SK-N-SH (cell line): ENCODE data around the gene FRMD8. TPM values are rescaled to one million over a fixed set of nuclear protein-coding genes. Genes with fewer than 3 reads are reported as not detected.

Experiments used
- CTCF ChIA-PET: fragments of 300-600, 350-600 bp; formaldehyde crosslinking; extraction: SDS; loops from one replicate; lab custom pipeline; 2021; lab: Yijun Ruan, JAX
- POLR2A ChIA-PET: fragments of 350-600 bp; sonication (Branson Sonifier 250); formaldehyde crosslinking; extraction: SDS; loops from one replicate; lab custom pipeline; 2020; ENCODE audit warnings: antibody characterized with exemption, inconsistent platforms; lab: Yijun Ruan, JAX
- DNase-seq: peaks from one replicate; pipeline ENCODE4 v3.0.0; 2012
- H2AFZ ChIP-seq: fragments of 200-600 bp; sonication (generic); 2 replicates; pipeline ENCODE4 v1.8.1; 2016; ENCODE audit warnings: antibody characterized with exemption, mild to moderate bottlenecking, low read depth
- H3F3A ChIP-seq: fragments of 200-600 bp; sonication (generic); replicated peaks from 2 replicates; pipeline ENCODE3; 2016; ENCODE audit warnings: antibody characterized with exemption, mild to moderate bottlenecking; ENCODE audit not compliant: insufficient read depth
- H3K27ac ChIP-seq, 2 experiments: fragments of 200-500 bp in 1 of 2; fragments of 200-600 bp in 1 of 2; sonication (Bioruptor generic) in 1 of 2; sonication (generic), shearing (Covaris generic) in 1 of 2; 2 replicates each; pipeline versions ENCODE4 v1.5.1 to v1.6.1; 2014 to 2016; ENCODE audit warnings: low read depth in 2 of 2, inconsistent platforms in 1 of 2, low read length in 1 of 2, mild to moderate bottlenecking in 1 of 2, mixed read lengths in 1 of 2
- H3K27me3 ChIP-seq: fragments of 200-600 bp; sonication (generic), shearing (Covaris generic); 2 replicates; pipeline ENCODE4 v1.6.1; 2016; ENCODE audit warnings: mixed run types; ENCODE audit not compliant: insufficient read depth
- H3K36me3 ChIP-seq, 2 experiments: fragments of 200-500 bp in 1 of 2; fragments of 200-600 bp in 1 of 2; sonication (Bioruptor generic) in 1 of 2; sonication (generic) in 1 of 2; replicated peaks in 1 of 2; 2 replicates each; pipeline versions ENCODE3 to v1.5.1; 2014 to 2016; ENCODE audit warnings: low read length in 1 of 2, mild to moderate bottlenecking in 1 of 2; ENCODE audit not compliant: insufficient read depth in 2 of 2, control insufficient read depth in 1 of 2
- H3K4me1 ChIP-seq, 2 experiments: fragments of 200-500 bp in 1 of 2; fragments of 200-600 bp in 1 of 2; sonication (Bioruptor generic) in 1 of 2; sonication (generic), shearing (Covaris generic) in 1 of 2; 2 replicates each; pipeline versions ENCODE4 v1.5.1 to v1.6.1; 2014 to 2016; ENCODE audit warnings: low read depth in 1 of 2, low read length in 1 of 2, mixed run types in 1 of 2; ENCODE audit not compliant: insufficient read depth in 2 of 2, control insufficient read depth in 1 of 2
- H3K4me2 ChIP-seq: fragments of 200-600 bp; sonication (generic), shearing (Covaris generic); 2 replicates; pipeline ENCODE4 v1.6.1; 2017; ENCODE audit warnings: mixed run types
- H3K4me3 ChIP-seq, 2 experiments: fragments of 200-500 bp in 1 of 2; fragments of 200-600 bp in 1 of 2; sonication (Bioruptor generic) in 1 of 2; sonication (generic), shearing (Covaris generic) in 1 of 2; 2 replicates each; pipeline versions ENCODE4 v1.5.1 to v1.8.1; 2014 to 2016; ENCODE audit warnings: low read depth in 2 of 2, inconsistent platforms in 1 of 2, low read length in 1 of 2, mild to moderate bottlenecking in 1 of 2, mixed read lengths in 1 of 2, moderate library complexity in 1 of 2
- H3K79me2 ChIP-seq: fragments of 200-600 bp; sonication (generic); 2 replicates; pipeline ENCODE4 v1.8.1; 2017; ENCODE audit warnings: mild to moderate bottlenecking; ENCODE audit not compliant: insufficient read depth
- H3K9ac ChIP-seq: fragments of 200-600 bp; sonication (generic); 2 replicates; pipeline ENCODE4 v1.6.1; 2017; ENCODE audit warnings: mixed run types
- H3K9me2 ChIP-seq: fragments of 200-600 bp; sonication (generic); 2 replicates; pipeline ENCODE4 v1.6.1; 2017; ENCODE audit warnings: mixed run types
- H3K9me3 ChIP-seq: fragments of 200-600 bp; sonication (generic); 2 replicates; pipeline ENCODE4 v1.6.1; 2017; ENCODE audit warnings: mixed run types, mild to moderate bottlenecking, moderate library complexity
- H4K20me1 ChIP-seq: fragments of 200-600 bp; sonication (generic); 2 replicates; pipeline ENCODE4 v1.6.1; 2017; ENCODE audit warnings: mild to moderate bottlenecking, mixed run types; ENCODE audit not compliant: insufficient read depth
- ELF1 ChIP-seq: IDR thresholded peaks from 2 replicates; pipeline ENCODE4 v1.4.0; 2012
- FOSL2 ChIP-seq: IDR thresholded peaks from 2 replicates; pipeline ENCODE4 v1.4.0; 2012; ENCODE audit warnings: low read depth, mild to moderate bottlenecking, moderate library complexity, borderline replicate concordance
- FOXM1 ChIP-seq: IDR thresholded peaks from 2 replicates; pipeline ENCODE4 v1.4.0; 2012; ENCODE audit warnings: low read depth, mild to moderate bottlenecking
- JUND ChIP-seq: IDR thresholded peaks from 2 replicates; pipeline ENCODE4 v1.4.0; 2012
- MXI1 ChIP-seq: IDR thresholded peaks from 2 replicates; pipeline ENCODE4 v1.6.1; 2012; ENCODE audit warnings: mild to moderate bottlenecking, low read depth, low read length, improper control_type of control experiment
- POLR2AphosphoS5 ChIP-seq: IDR thresholded peaks from 2 replicates; pipeline ENCODE4 v1.6.1; 2012; ENCODE audit warnings: low read depth, low read length
- RAD21 ChIP-seq: IDR thresholded peaks from 2 replicates; pipeline ENCODE4 v1.6.1; 2012; ENCODE audit warnings: mild to moderate bottlenecking, low read length
- RCOR1 ChIP-seq: fragments of 150-350 bp; IDR thresholded peaks from 2 replicates; pipeline ENCODE4 v1.6.1; 2017; ENCODE audit warnings: antibody characterized with exemption, low read length
- TCF12 ChIP-seq: IDR thresholded peaks from 2 replicates; pipeline ENCODE4 v1.4.0; 2012
- TEAD4 ChIP-seq: IDR thresholded peaks from 2 replicates; pipeline ENCODE4 v1.4.0; 2012; ENCODE audit warnings: mild to moderate bottlenecking, borderline replicate concordance; ENCODE audit not compliant: insufficient read depth
- YY1 ChIP-seq: IDR thresholded peaks from 2 replicates; pipeline ENCODE4 v1.4.0; 2012; ENCODE audit warnings: low read depth, mild to moderate bottlenecking
- WGBS: methylation state at CpG from one replicate; pipeline ENCODE4 v1.1.6; 2017; ENCODE audit warnings: low lambda C conversion rate; 5-methylcytosine and 5-hydroxymethylcytosine counted together
- polyA plus RNA-seq, 3 experiments: library from polyadenylated mRNA; depleted of rRNA; stranded (reverse); fragments of >200 nt; gene quantifications; 2 replicates each; pipeline ENCODE4 v1.2.3, GENCODE V29; 2012
- TF ChIP-seq, protein P1 (sequence below): fragments of 150-350 bp; IDR thresholded peaks from 2 replicates; pipeline ENCODE4 v1.6.1; 2017; ENCODE audit warnings: antibody characterized with exemption, low read length, low read depth, borderline replicate concordance
- TF ChIP-seq, protein P2 (sequence below): fragments of 200-600 bp; sonication (generic); IDR thresholded peaks from 2 replicates; pipeline ENCODE4 v1.6.1; 2017; ENCODE audit warnings: antibody characterized with exemption, mild to moderate bottlenecking, moderate library complexity
- TF ChIP-seq, protein P3 (sequence below): fragments of 150-350 bp; IDR thresholded peaks from 2 replicates; pipeline ENCODE4 v1.6.1; 2016; ENCODE audit warnings: mild to moderate bottlenecking, low read depth, low read length
- TF ChIP-seq, protein P4 (sequence below): IDR thresholded peaks from 2 replicates; pipeline ENCODE4; 2012
- TF ChIP-seq, protein P5 (sequence below): IDR thresholded peaks from 2 replicates; pipeline ENCODE4 v1.4.0; 2012; ENCODE audit warnings: low read depth
- TF ChIP-seq, protein P6 (sequence below): IDR thresholded peaks from 2 replicates; pipeline ENCODE4 v1.6.1; 2012; ENCODE audit warnings: mild to moderate bottlenecking, low read depth, low read length, moderate library complexity

Gene FRMD8
- polyA plus RNA-seq, 1 of the 3 experiments (the other 2 are of a cell fraction) = 19.0 TPM

DNA sequence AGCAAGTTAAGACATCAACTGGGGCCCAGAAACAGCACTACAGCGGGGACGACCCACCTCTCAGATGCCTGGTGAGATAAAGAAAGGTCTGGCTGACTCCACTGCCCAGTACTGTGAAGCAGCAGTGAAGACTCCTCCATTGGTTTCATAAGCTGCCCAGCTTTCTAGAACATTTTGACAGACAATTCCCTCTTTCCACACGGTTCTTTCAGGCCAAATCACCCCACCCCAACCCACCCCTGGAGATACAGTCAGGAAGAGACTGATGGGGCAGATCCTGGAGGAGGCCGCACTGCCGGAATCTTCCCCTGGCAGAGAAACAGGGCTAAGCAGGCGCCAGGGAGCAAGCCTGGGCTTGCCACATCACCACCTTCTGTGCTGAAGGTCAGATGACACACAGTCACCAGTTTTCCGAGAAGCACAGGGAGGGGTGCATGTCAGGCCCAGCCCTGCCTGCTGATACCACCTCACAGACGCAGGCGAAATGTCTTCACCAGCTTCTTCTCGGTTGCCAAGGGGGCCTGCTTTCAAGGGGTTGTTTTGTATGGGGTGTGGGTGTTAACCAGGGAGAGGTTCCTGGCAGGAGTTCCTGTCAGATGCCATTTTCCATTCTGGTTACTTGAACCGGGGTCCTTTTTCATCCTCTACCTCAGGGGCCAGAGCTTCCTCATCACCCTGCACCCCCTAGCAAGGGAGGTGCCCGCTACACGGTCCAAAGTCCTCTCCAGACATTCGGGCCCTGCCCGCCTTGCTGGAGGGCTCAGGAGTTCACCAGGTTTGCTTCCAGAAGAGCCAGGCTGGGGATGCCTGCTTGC is 34.7 kb downstream of the FRMD8 start (continued):
- TF ChIP-seq POLR2AphosphoS5 (peak; percentile 86), YY1 (0 out of 2 replicates have a peak, but pooled peaks have one; percentile 51)
- TF ChIP-seq, protein P1, sequence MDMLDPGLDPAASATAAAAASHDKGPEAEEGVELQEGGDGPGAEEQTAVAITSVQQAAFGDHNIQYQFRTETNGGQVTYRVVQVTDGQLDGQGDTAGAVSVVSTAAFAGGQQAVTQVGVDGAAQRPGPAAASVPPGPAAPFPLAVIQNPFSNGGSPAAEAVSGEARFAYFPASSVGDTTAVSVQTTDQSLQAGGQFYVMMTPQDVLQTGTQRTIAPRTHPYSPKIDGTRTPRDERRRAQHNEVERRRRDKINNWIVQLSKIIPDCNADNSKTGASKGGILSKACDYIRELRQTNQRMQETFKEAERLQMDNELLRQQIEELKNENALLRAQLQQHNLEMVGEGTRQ = peak; percentile 59; the same call in 1 of the 2 replicates

DNA sequence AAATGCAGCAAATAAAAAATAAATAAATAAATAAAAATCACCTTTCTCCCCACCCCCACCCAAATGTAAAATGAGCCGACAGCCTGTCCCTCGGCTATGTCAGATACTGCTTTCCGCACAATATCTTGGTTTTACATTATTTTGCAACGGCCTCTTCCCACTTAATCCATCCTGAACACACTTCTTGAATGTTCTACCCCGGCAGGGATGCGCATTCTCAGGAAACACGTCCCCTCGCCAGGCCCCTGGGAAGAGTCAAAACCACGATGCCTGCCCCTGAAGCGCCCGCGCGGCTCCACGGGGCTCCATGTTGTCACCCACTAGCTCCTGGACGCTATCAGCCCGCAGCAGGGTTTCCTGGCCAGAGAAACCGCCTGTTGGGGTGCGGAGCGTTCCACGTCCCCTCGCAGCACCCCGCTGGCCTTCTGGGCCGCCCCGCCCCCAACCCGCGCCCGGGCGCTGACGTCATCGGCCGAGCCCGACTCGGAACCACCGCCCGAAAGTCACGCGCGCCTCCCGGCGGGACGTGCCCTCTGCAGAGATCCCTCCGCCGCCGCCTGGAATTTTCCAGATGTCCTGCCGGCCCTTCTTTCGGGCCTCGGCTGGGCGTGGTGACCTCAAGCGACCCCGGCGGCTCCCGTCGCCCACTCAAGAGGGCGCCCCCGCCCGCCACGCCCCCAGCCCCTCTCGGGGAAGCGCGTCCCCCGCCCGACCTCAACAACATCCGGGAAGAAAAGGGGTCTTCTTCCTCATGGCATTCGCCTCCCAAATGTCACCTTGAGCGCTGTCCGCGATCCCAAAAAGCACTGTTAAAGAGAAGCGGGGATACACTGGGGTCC is 35.6 kb downstream of the FRMD8 start:
- H4K20me1 ChIP-seq = peaks cover 44% of the 10 kb centered on the region
- peak overlapping the region; percentile 100 for H3K27ac ChIP-seq
- ChIA-PET POLR2A (interaction anchor here (0.6 to 17.2 kb wide), 24 partner anchors 7 to 185 kb away, joined by 3 to 1027 read pairs (median 5); partner anchors contain the start of genes FRMD8, MALAT1, SCYL1 and SLC25A45), CTCF (interaction anchor here (0.8 to 13.0 kb wide), 10 partner anchors 15 to 93 kb away, joined by 3 to 223 read pairs (median 4); partner anchors contain the start of gene MALAT1)
- no peaks in the 10 kb centered on the region for H3K27me3 ChIP-seq
- H3K4me3 ChIP-seq = peak overlapping the region; percentile 77 to 83
- DNase-seq = peak; percentile 89
- WGBS = 2% methylated on average over 22 of the region's 68 CpGs
- peak overlapping the region; percentile 94 for H3K4me2 ChIP-seq
- H3K9me3 ChIP-seq = no peaks in the 10 kb centered on the region
- H3F3A ChIP-seq = peaks cover 78% of the 10 kb centered on the region
- H3K9me2 ChIP-seq = no peaks in the 10 kb centered on the region
- peaks cover 39 to 52% of the 10 kb centered on the region in 2 experiments for H3K4me1 ChIP-seq
- peak overlapping the region; percentile 98 for H3K9ac ChIP-seq
- H3K79me2 ChIP-seq = peaks cover 96% of the 10 kb centered on the region
- peaks cover 30 to 40% of the 10 kb centered on the region in 2 experiments for H3K36me3 ChIP-seq
- no peak overlapping the region for H2AFZ ChIP-seq
- TF ChIP-seq RAD21 = no peak
- peak; percentile 40; the same call in 1 of the 2 replicates for TF ChIP-seq FOSL2
- 0 out of 2 replicates have a peak, but pooled peaks have one; percentile 33 for TF ChIP-seq ELF1
- peak; percentile 52; the same call in 1 of the 2 replicates for TF ChIP-seq JUND
- TF ChIP-seq RCOR1 = no peak; the same call in 1 of the 2 replicates
- 0 out of 2 replicates have a peak, but pooled peaks have one; percentile 43 for TF ChIP-seq MXI1
- TF ChIP-seq TCF12 = peak; percentile 73
- 0 out of 2 replicates have a peak, but pooled peaks have one; percentile 61 for TF ChIP-seq FOXM1
- TF ChIP-seq, protein P2, sequence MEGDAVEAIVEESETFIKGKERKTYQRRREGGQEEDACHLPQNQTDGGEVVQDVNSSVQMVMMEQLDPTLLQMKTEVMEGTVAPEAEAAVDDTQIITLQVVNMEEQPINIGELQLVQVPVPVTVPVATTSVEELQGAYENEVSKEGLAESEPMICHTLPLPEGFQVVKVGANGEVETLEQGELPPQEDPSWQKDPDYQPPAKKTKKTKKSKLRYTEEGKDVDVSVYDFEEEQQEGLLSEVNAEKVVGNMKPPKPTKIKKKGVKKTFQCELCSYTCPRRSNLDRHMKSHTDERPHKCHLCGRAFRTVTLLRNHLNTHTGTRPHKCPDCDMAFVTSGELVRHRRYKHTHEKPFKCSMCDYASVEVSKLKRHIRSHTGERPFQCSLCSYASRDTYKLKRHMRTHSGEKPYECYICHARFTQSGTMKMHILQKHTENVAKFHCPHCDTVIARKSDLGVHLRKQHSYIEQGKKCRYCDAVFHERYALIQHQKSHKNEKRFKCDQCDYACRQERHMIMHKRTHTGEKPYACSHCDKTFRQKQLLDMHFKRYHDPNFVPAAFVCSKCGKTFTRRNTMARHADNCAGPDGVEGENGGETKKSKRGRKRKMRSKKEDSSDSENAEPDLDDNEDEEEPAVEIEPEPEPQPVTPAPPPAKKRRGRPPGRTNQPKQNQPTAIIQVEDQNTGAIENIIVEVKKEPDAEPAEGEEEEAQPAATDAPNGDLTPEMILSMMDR = no peak
- TF ChIP-seq, protein P3, sequence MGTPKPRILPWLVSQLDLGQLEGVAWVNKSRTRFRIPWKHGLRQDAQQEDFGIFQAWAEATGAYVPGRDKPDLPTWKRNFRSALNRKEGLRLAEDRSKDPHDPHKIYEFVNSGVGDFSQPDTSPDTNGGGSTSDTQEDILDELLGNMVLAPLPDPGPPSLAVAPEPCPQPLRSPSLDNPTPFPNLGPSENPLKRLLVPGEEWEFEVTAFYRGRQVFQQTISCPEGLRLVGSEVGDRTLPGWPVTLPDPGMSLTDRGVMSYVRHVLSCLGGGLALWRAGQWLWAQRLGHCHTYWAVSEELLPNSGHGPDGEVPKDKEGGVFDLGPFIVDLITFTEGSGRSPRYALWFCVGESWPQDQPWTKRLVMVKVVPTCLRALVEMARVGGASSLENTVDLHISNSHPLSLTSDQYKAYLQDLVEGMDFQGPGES = no peak
- TF ChIP-seq, protein P4, sequence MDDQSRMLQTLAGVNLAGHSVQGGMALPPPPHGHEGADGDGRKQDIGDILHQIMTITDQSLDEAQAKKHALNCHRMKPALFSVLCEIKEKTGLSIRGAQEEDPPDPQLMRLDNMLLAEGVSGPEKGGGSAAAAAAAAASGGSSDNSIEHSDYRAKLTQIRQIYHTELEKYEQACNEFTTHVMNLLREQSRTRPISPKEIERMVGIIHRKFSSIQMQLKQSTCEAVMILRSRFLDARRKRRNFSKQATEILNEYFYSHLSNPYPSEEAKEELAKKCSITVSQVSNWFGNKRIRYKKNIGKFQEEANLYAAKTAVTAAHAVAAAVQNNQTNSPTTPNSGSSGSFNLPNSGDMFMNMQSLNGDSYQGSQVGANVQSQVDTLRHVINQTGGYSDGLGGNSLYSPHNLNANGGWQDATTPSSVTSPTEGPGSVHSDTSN = peak; percentile 84
- TF ChIP-seq, protein P5, sequence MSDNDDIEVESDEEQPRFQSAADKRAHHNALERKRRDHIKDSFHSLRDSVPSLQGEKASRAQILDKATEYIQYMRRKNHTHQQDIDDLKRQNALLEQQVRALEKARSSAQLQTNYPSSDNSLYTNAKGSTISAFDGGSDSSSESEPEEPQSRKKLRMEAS = peak; percentile 71; the same call in 1 of the 2 replicates
- TF ChIP-seq TEAD4 = peak; percentile 71; the same call in 1 of the 2 replicates
- TF ChIP-seq, protein P6, sequence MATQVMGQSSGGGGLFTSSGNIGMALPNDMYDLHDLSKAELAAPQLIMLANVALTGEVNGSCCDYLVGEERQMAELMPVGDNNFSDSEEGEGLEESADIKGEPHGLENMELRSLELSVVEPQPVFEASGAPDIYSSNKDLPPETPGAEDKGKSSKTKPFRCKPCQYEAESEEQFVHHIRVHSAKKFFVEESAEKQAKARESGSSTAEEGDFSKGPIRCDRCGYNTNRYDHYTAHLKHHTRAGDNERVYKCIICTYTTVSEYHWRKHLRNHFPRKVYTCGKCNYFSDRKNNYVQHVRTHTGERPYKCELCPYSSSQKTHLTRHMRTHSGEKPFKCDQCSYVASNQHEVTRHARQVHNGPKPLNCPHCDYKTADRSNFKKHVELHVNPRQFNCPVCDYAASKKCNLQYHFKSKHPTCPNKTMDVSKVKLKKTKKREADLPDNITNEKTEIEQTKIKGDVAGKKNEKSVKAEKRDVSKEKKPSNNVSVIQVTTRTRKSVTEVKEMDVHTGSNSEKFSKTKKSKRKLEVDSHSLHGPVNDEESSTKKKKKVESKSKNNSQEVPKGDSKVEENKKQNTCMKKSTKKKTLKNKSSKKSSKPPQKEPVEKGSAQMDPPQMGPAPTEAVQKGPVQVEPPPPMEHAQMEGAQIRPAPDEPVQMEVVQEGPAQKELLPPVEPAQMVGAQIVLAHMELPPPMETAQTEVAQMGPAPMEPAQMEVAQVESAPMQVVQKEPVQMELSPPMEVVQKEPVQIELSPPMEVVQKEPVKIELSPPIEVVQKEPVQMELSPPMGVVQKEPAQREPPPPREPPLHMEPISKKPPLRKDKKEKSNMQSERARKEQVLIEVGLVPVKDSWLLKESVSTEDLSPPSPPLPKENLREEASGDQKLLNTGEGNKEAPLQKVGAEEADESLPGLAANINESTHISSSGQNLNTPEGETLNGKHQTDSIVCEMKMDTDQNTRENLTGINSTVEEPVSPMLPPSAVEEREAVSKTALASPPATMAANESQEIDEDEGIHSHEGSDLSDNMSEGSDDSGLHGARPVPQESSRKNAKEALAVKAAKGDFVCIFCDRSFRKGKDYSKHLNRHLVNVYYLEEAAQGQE = no peak; the same call in 1 of the 2 replicates
